ENCODE measurements around the gene TSC2. TPM values are rescaled to one million over a fixed set of nuclear protein-coding genes. Genes with fewer than 3 reads are reported as not detected.
A peak's percentile ranks its signal among the peaks of the same experiment; 100 is the strongest.

The TSC2 gene
- total and polyA plus RNA-seq, 4 donors = 36.5 to 146 (median 72.7) TPM

GRCh38 chr16:2087748-2088631 lies 40.2 kb downstream of the TSC2 start:
- TF ChIP-seq, protein P1, sequence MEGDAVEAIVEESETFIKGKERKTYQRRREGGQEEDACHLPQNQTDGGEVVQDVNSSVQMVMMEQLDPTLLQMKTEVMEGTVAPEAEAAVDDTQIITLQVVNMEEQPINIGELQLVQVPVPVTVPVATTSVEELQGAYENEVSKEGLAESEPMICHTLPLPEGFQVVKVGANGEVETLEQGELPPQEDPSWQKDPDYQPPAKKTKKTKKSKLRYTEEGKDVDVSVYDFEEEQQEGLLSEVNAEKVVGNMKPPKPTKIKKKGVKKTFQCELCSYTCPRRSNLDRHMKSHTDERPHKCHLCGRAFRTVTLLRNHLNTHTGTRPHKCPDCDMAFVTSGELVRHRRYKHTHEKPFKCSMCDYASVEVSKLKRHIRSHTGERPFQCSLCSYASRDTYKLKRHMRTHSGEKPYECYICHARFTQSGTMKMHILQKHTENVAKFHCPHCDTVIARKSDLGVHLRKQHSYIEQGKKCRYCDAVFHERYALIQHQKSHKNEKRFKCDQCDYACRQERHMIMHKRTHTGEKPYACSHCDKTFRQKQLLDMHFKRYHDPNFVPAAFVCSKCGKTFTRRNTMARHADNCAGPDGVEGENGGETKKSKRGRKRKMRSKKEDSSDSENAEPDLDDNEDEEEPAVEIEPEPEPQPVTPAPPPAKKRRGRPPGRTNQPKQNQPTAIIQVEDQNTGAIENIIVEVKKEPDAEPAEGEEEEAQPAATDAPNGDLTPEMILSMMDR (IDR thresholded peaks at IDR 0.05; ENCODE audit: control extremely low read depth, extremely low read depth) = no peak
- no peak for ATAC-seq (ENCODE audit: insufficient read depth, low FRiP score)

DNA sequence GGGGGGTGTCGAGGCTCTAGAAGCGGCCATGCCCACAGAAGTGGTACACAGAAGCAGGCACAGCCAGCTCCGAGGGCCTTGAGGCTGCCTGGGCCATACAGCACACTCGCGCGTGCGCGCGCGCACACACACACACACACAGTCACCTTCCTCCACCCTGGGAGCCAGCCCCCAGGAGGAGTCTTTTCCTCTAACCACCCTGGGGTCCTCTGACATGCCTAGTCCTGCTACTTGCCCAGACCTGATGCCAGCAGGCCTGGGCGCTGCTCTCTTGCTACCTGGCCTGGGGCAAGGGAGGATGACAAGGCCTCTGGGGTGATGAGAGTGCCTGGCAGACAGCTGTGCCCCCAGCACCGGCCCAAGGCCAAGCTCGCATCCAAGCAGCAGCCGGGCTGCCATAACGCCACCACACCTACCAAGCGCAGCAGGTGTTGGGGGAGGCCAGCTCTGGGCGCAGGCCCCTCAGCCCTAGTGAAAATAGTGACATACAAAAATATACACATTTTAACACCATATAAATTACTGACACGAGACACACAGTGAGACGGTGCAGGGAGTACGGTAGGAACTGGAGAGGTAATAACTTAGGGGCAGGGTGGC lies 41.1 kb downstream of the TSC2 start:
- DNase-seq (peak in 2 of 3 donors; percentile 18 to 31), ATAC-seq (ENCODE audit: insufficient read depth, low FRiP score) (no peak)
- 90 to 93% methylated on average over 20 of the region's 20 CpGs for WGBS, 2 donors
- H3K36me3 ChIP-seq (ENCODE audit: control insufficient read depth in 4 of 4, insufficient read depth in 4 of 4, low read length in 4 of 4) = peaks cover 9 to 87% (median 25%) of the 10 kb centered on the region in 4 donors
- peaks cover 0 to 11% (median 3%) of the 10 kb centered on the region in 5 donors for H3K4me1 ChIP-seq (ENCODE audit: control insufficient read depth in 5 of 5, insufficient read depth in 5 of 5, low read length in 5 of 5)
- no peak overlapping the region for H3K4me3 ChIP-seq
- no peaks in the 10 kb centered on the region for H3K27me3 ChIP-seq (ENCODE audit: control insufficient read depth in 3 of 3, insufficient read depth in 3 of 3, low read length in 2 of 3)
- TF ChIP-seq, protein P1 (IDR thresholded peaks at IDR 0.05; ENCODE audit: control extremely low read depth, extremely low read depth) = no peak
- H3K9me3 ChIP-seq (ENCODE audit: control insufficient read depth in 4 of 4, insufficient read depth in 3 of 4, low read length in 3 of 4) = peaks cover 0 to 1% (median 0%) of the 10 kb centered on the region in 4 donors
- no peak overlapping the region for H3K9ac ChIP-seq (ENCODE audit: insufficient read depth in 1 of 2, low read length in 2 of 2)
- H3K27ac ChIP-seq (ENCODE audit: low read depth in 1 of 2, low read length in 1 of 2) = no peak overlapping the region

More at GRCh38 chr16:2087748-2088631, 40.2 kb downstream of the TSC2 start:
- Histone ChIP-seq H3K4me1 (ENCODE audit: control insufficient read depth in 5 of 5, insufficient read depth in 5 of 5, low read length in 5 of 5) (peaks cover 0 to 20% (median 5%) of the 10 kb centered on the region in 5 donors), H3K27ac (ENCODE audit: low read depth in 1 of 2, low read length in 1 of 2) (no peak overlapping the region), H3K27me3 (ENCODE audit: control insufficient read depth in 3 of 3, insufficient read depth in 3 of 3, low read length in 2 of 3) (no peaks in the 10 kb centered on the region), H3K9ac (ENCODE audit: insufficient read depth in 1 of 2, low read length in 2 of 2) (no peak overlapping the region), H3K36me3 (ENCODE audit: control insufficient read depth in 4 of 4, insufficient read depth in 4 of 4, low read length in 4 of 4) (peaks cover 4 to 84% (median 29%) of the 10 kb centered on the region in 4 donors), H3K4me3 (no peak overlapping the region), H3K9me3 (ENCODE audit: control insufficient read depth in 4 of 4, insufficient read depth in 3 of 4, low read length in 3 of 4) (peaks cover 0 to 1% (median 0%) of the 10 kb centered on the region in 4 donors)
- no peak for DNase-seq
- WGBS, 2 donors = 93 to 94% methylated on average over 40 to 41 of the region's 41 CpGs

DNA sequence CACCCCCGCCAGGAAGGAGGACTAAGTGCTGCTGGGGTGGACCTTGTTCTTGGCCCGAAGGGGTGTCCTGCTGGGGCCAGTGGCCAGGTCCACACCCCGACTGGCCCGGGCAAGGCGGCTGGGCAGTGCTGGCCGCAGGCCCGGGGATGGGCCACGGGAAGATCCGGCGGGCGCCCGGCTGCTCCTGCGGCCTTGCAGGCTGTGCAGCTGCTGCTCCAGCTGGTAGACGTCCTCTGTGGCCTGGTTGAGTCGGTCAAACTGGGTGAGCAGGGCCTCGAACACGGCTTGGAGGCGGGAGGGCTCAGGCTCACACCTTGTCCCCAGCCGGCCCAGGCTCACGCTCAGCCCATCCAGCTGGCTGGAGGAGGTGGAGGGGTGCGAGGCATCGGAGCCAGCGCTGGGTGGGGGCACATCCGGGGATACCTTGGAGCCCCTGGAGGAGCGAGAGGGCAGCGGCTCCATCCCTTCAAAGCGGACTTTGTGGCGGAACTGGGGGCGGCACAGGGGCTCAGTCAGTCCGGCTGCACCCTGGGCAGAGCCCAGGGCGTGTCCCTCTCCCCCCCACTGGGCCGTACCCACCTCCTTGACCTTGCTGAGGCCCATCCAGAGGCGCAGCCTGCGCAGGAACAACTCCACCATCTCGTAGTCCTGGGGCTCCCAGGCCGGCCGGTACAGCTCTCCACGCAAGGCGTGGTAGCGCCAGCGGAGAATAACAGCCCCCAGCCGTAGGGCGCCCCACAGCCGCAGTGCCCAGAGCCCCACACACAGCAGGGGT lies 42.1 kb downstream of the TSC2 start:
- ATAC-seq (ENCODE audit: insufficient read depth, low FRiP score) (no peak), DNase-seq (peak in 2 of 3 donors; percentile 11 to 25)
- TF ChIP-seq, protein P1 (IDR thresholded peaks at IDR 0.05; ENCODE audit: control extremely low read depth, extremely low read depth) = no peak
- H3K4me3 ChIP-seq = no peak overlapping the region
- WGBS, 2 donors = 91 to 94% methylated on average over 43 to 44 of the region's 44 CpGs
- no peaks in the 10 kb centered on the region for H3K27me3 ChIP-seq (ENCODE audit: control insufficient read depth in 3 of 3, insufficient read depth in 3 of 3, low read length in 2 of 3)
- H3K27ac ChIP-seq (ENCODE audit: low read depth in 1 of 2, low read length in 1 of 2) = peak overlapping the region; percentile 38 to 40
- H3K9me3 ChIP-seq (ENCODE audit: control insufficient read depth in 4 of 4, insufficient read depth in 3 of 4, low read length in 3 of 4) = peaks cover 0 to 1% (median 0%) of the 10 kb centered on the region in 4 donors
- peaks cover 5 to 88% (median 26%) of the 10 kb centered on the region in 4 donors for H3K36me3 ChIP-seq (ENCODE audit: control insufficient read depth in 4 of 4, insufficient read depth in 4 of 4, low read length in 4 of 4)
- H3K4me1 ChIP-seq (ENCODE audit: control insufficient read depth in 5 of 5, insufficient read depth in 5 of 5, low read length in 5 of 5) = peaks cover 0 to 8% (median 3%) of the 10 kb centered on the region in 5 donors
- H3K9ac ChIP-seq (ENCODE audit: insufficient read depth in 1 of 2, low read length in 2 of 2) = no peak overlapping the region
